SK-N-SH treated with all-trans-retinoic acid at 6 μM for 48 hours (cell line): Measurements from ENCODE around the gene MPZL2.

ENCODE experiments used
- ATAC-seq: fragments of 200-7000 bp; cut with Tn5 transposase; 3 replicates; pipeline ENCODE4 v1.9.1; 2020; ENCODE audit warnings: mild to moderate bottlenecking, moderate library complexity
- ARNTL ChIP-seq: fragments of 450-650 bp; formaldehyde crosslinking; IDR thresholded peaks from 2 replicates; pipeline ENCODE4 v1.5.0; 2020; ENCODE audit warnings: low read depth, mild to moderate bottlenecking, moderate library complexity, borderline replicate concordance
- BACH2 ChIP-seq: fragments of 250-450 bp; sonication (Bioruptor Pico); IDR thresholded peaks from 2 replicates; pipeline ENCODE4 v1.9.0; 2021; ENCODE audit warnings: mild to moderate bottlenecking, borderline replicate concordance
- CREB5 ChIP-seq: fragments of 250-450 bp; sonication (Bioruptor Pico); IDR thresholded peaks from 2 replicates; pipeline ENCODE4 v1.5.1; 2020; ENCODE audit warnings: low read depth, mild to moderate bottlenecking, moderate library complexity
- CSDC2 ChIP-seq: fragments of 250-450 bp; sonication (Bioruptor Pico); IDR thresholded peaks from 2 replicates; pipeline ENCODE4 v1.5.0; 2020; ENCODE audit warnings: mild to moderate bottlenecking, moderate library complexity
- ESRRG ChIP-seq: fragments of 250-450 bp; sonication (Bioruptor Pico); IDR thresholded peaks from 2 replicates; pipeline ENCODE4 v1.6.1; 2021; ENCODE audit warnings: mild to moderate bottlenecking
- GLIS3 ChIP-seq: fragments of 250-450 bp; sonication (Bioruptor Pico); IDR thresholded peaks from 2 replicates; pipeline ENCODE4 v1.5.0; 2020; ENCODE audit warnings: mild to moderate bottlenecking, moderate library complexity
- ISL1 ChIP-seq: fragments of 250-450 bp; sonication (Bioruptor Pico); IDR thresholded peaks from 2 replicates; pipeline ENCODE4 v2.1.2; 2022; ENCODE audit warnings: mild to moderate bottlenecking, moderate library complexity
- OSR1 ChIP-seq: fragments of 250-450 bp; sonication (Bioruptor Pico); IDR thresholded peaks from 2 replicates; pipeline ENCODE4 v1.8.0; 2022; ENCODE audit warnings: moderate library complexity, mild to moderate bottlenecking, inconsistent platforms
- PATZ1 ChIP-seq: fragments of 250-450 bp; sonication (Bioruptor Pico); IDR thresholded peaks from 2 replicates; pipeline ENCODE4 v1.8.0; 2020; ENCODE audit warnings: mild to moderate bottlenecking, moderate library complexity, borderline replicate concordance
- POU6F1 ChIP-seq: fragments of 250-450 bp; sonication (Bioruptor Pico); IDR thresholded peaks from 2 replicates; pipeline ENCODE4 v1.8.0; 2021; ENCODE audit warnings: low read depth, mild to moderate bottlenecking, moderate library complexity, borderline replicate concordance
- PPARA ChIP-seq: fragments of 250-450 bp; sonication (Bioruptor Pico); IDR thresholded peaks from 2 replicates; pipeline ENCODE4 v1.5.0; 2020; ENCODE audit warnings: mild to moderate bottlenecking, borderline replicate concordance
- RARB ChIP-seq: fragments of 250-450 bp; sonication (Bioruptor Pico); IDR thresholded peaks from 2 replicates; pipeline ENCODE4 v1.8.0; 2021; ENCODE audit warnings: mild to moderate bottlenecking, moderate library complexity
- TCF4 ChIP-seq: fragments of 250-450 bp; sonication (Bioruptor Pico); IDR thresholded peaks from 2 replicates; pipeline ENCODE4 v1.8.0; 2021; ENCODE audit warnings: mild to moderate bottlenecking, moderate library complexity, borderline replicate concordance
- TOX ChIP-seq: fragments of 250-450 bp; sonication (Bioruptor Pico); IDR thresholded peaks from 2 replicates; pipeline ENCODE4 v1.8.0; 2021; ENCODE audit warnings: mild to moderate bottlenecking, moderate library complexity, borderline replicate concordance
- TSHZ2 ChIP-seq: fragments of 250-450 bp; sonication (Bioruptor Pico); IDR thresholded peaks from 2 replicates; pipeline ENCODE4 v1.5.0; 2020; ENCODE audit warnings: mild to moderate bottlenecking, moderate library complexity
- ZC3H10 ChIP-seq: fragments of 250-450 bp; sonication (Bioruptor Pico); IDR thresholded peaks from 2 replicates; pipeline ENCODE4 v1.5.1; 2021; ENCODE audit warnings: mild to moderate bottlenecking, moderate library complexity
- ZFP30 ChIP-seq: fragments of 450-650 bp; formaldehyde crosslinking; IDR thresholded peaks from 2 replicates; pipeline ENCODE4 v1.5.0; 2022; ENCODE audit warnings: mild to moderate bottlenecking, moderate library complexity
- ZNF565 ChIP-seq: fragments of 450-650 bp; formaldehyde crosslinking; conservative IDR thresholded peaks from 2 replicates; pipeline ENCODE4 v1.5.0; 2020; ENCODE audit warnings: low read depth, mild to moderate bottlenecking, moderate library complexity
- ZNF70 ChIP-seq: fragments of 450-650 bp; formaldehyde crosslinking; IDR thresholded peaks from 2 replicates; pipeline ENCODE4 v1.5.0; 2020; ENCODE audit warnings: mild to moderate bottlenecking, moderate library complexity
- ZNF8 ChIP-seq: fragments of 450-650 bp; formaldehyde crosslinking; IDR thresholded peaks from 2 replicates; pipeline ENCODE4 v1.5.0; 2020; ENCODE audit warnings: mild to moderate bottlenecking, moderate library complexity

Gene MPZL2

GRCh38 chr11:118263695-118264568 lies at the start of gene MPZL2:
Gene MPZL2 (minus strand): TSS chr11:118264297. CDS start chr11:118264153, 144 bp downstream.
- TF ChIP-seq BACH2 (CRISPR knock-in tag) (no peak), PPARA (CRISPR knock-in tag) (no peak), CSDC2 (CRISPR knock-in tag) (no peak), ZNF565 (CRISPR knock-in tag) (no peak), TOX (CRISPR knock-in tag) (no peak), ZNF70 (no peak)
- ATAC-seq: peak; percentile 64

- TF ChIP-seq PPARA (CRISPR knock-in tag): no peak
- no peak for ATAC-seq
These were observed 49.1 kb upstream of the MPZL2 start for GRCh38 chr11:118313242-118313641.

GRCh38 chr11:118312328-118312727 lies 48.2 kb upstream of the MPZL2 start:
- TF ChIP-seq RARB (CRISPR knock-in tag) (no peak), TOX (CRISPR knock-in tag) (no peak), GLIS3 (CRISPR knock-in tag) (no peak), OSR1 (CRISPR knock-in tag) (no peak), ESRRG (CRISPR knock-in tag) (no peak), TCF4 (CRISPR knock-in tag) (no peak)
- ATAC-seq: no peak

- ATAC-seq: no peak
- TF ChIP-seq OSR1 (CRISPR knock-in tag) (no peak), ZC3H10 (CRISPR knock-in tag) (no peak), ZNF565 (CRISPR knock-in tag) (no peak), ESRRG (CRISPR knock-in tag) (no peak), POU6F1 (CRISPR knock-in tag) (no peak), ZFP30 (CRISPR knock-in tag) (no peak), TSHZ2 (CRISPR knock-in tag) (no peak), ISL1 (CRISPR knock-in tag) (no peak), ARNTL (CRISPR knock-in tag) (no peak), TCF4 (CRISPR knock-in tag) (no peak), GLIS3 (CRISPR knock-in tag) (no peak), CSDC2 (CRISPR knock-in tag) (no peak), ZNF8 (CRISPR knock-in tag) (no peak), CREB5 (CRISPR knock-in tag) (no peak), RARB (CRISPR knock-in tag) (no peak), BACH2 (CRISPR knock-in tag) (no peak)
These were observed 47.4 kb upstream of the MPZL2 start for GRCh38 chr11:118311518-118311917.

- ATAC-seq: no peak
- TF ChIP-seq PATZ1 (CRISPR knock-in tag) (no peak), ZNF8 (CRISPR knock-in tag) (no peak), TSHZ2 (CRISPR knock-in tag) (no peak), ESRRG (CRISPR knock-in tag) (no peak)
These were observed 46.8 kb upstream of the MPZL2 start for GRCh38 chr11:118310781-118311485.
